ENCODE measurements around the gene PLN.

Gene PLN

GRCh38 chr6:118548136-118548535 lies at the start of gene PLN:
Gene PLN, plus strand, starts transcription at chr6:118548296. Its CDS starts 10,626 bp downstream, at chr6:118558922.
- H3K4me2 ChIP-seq (ENCODE audit: low read length): no peak within 1 kb of the TSS
- H3K4me3 ChIP-seq (ENCODE audit: low read length): no peak within 1 kb of the TSS
- TF ChIP-seq CTCF (IDR thresholded peaks at IDR 0.05; ENCODE audit: low read depth, low read length, poor library complexity, severe bottlenecking) (no peak), EZH2phosphoT487 (IDR thresholded peaks at IDR 0.05; ENCODE audit: borderline replicate concordance, low read length) (no peak)
- no peaks in the 10 kb centered on the region for H3K36me3 ChIP-seq (ENCODE audit: control insufficient read depth, low read length)
- H3F3A ChIP-seq (ENCODE audit: control insufficient read depth, insufficient read depth): no peaks in the 10 kb centered on the region; the same call in 1 of the 2 replicates
- H3K4me1 ChIP-seq (ENCODE audit: control insufficient read depth, low read length): no peaks in the 10 kb centered on the region
- no peaks in the 10 kb centered on the region for H3K79me2 ChIP-seq (ENCODE audit: control insufficient read depth, low read length)
- H3K9me2 ChIP-seq (replicated peaks; ENCODE audit: control insufficient read depth, low read length): no peaks in the 10 kb centered on the region
- no peaks in the 10 kb centered on the region for H3K9me3 ChIP-seq (ENCODE audit: control insufficient read depth, insufficient read depth, low read length)
- no peak within 1 kb of the TSS for H3K27ac ChIP-seq (ENCODE audit: low read depth, low read length)
- no peaks in the 10 kb centered on the region for H4K20me1 ChIP-seq (ENCODE audit: control insufficient read depth, insufficient read depth, low read depth, low read length)
- H3K27me3 ChIP-seq (ENCODE audit: control insufficient read depth, low read length): no peaks in the 10 kb centered on the region

GRCh38 chr6:118500130-118501015 lies 47.7 kb upstream of the PLN start:
- Histone ChIP-seq H4K20me1 (ENCODE audit: control insufficient read depth, insufficient read depth, low read depth, low read length) (no peaks in the 10 kb centered on the region), H3K9me3 (ENCODE audit: control insufficient read depth, insufficient read depth, low read length) (no peaks in the 10 kb centered on the region), H3K4me1 (ENCODE audit: control insufficient read depth, low read length) (no peaks in the 10 kb centered on the region), H3K79me2 (ENCODE audit: control insufficient read depth, low read length) (no peaks in the 10 kb centered on the region), H3K27ac (ENCODE audit: low read depth, low read length) (no peak overlapping the region), H3K27me3 (ENCODE audit: control insufficient read depth, low read length) (no peaks in the 10 kb centered on the region), H3K36me3 (ENCODE audit: control insufficient read depth, low read length) (no peaks in the 10 kb centered on the region), H3K4me3 (ENCODE audit: low read length) (no peak overlapping the region), H3F3A (ENCODE audit: control insufficient read depth, insufficient read depth) (no peaks in the 10 kb centered on the region), H3K9me2 (replicated peaks; ENCODE audit: control insufficient read depth, low read length) (no peaks in the 10 kb centered on the region), H3K4me2 (ENCODE audit: low read length) (no peak overlapping the region)
- no peak for TF ChIP-seq CTCF (IDR thresholded peaks at IDR 0.05; ENCODE audit: low read depth, low read length, poor library complexity, severe bottlenecking)
- TF ChIP-seq EZH2phosphoT487 (IDR thresholded peaks at IDR 0.05; ENCODE audit: borderline replicate concordance, low read length): no peak

GRCh38 chr6:118501099-118501498 lies 47.0 kb upstream of the PLN start:
- H3K4me2 ChIP-seq (ENCODE audit: low read length): no peak overlapping the region
- no peaks in the 10 kb centered on the region for H3K9me3 ChIP-seq (ENCODE audit: control insufficient read depth, insufficient read depth, low read length)
- H3K36me3 ChIP-seq (ENCODE audit: control insufficient read depth, low read length): no peaks in the 10 kb centered on the region
- no peaks in the 10 kb centered on the region for H3K79me2 ChIP-seq (ENCODE audit: control insufficient read depth, low read length)
- no peak overlapping the region for H3K27ac ChIP-seq (ENCODE audit: low read depth, low read length)
- H3K4me3 ChIP-seq (ENCODE audit: low read length): no peak overlapping the region
- H4K20me1 ChIP-seq (ENCODE audit: control insufficient read depth, insufficient read depth, low read depth, low read length): no peaks in the 10 kb centered on the region
- H3K9me2 ChIP-seq (replicated peaks; ENCODE audit: control insufficient read depth, low read length): no peaks in the 10 kb centered on the region
- TF ChIP-seq EZH2phosphoT487 (IDR thresholded peaks at IDR 0.05; ENCODE audit: borderline replicate concordance, low read length) (no peak), CTCF (IDR thresholded peaks at IDR 0.05; ENCODE audit: low read depth, low read length, poor library complexity, severe bottlenecking) (no peak)
- H3K4me1 ChIP-seq (ENCODE audit: control insufficient read depth, low read length): no peaks in the 10 kb centered on the region
- no peaks in the 10 kb centered on the region for H3F3A ChIP-seq (ENCODE audit: control insufficient read depth, insufficient read depth)
- H3K27me3 ChIP-seq (ENCODE audit: control insufficient read depth, low read length): no peaks in the 10 kb centered on the region

Data from DOHH2 (cell line).